ENCODE measurements around the gene AKR1D1.
"Not testable (repeated sequence)": the region's sequence is repeated elsewhere in the genome, so short reads cannot be mapped to it uniquely, and the experiment has no call there.

AKR1D1 gene

DNA sequence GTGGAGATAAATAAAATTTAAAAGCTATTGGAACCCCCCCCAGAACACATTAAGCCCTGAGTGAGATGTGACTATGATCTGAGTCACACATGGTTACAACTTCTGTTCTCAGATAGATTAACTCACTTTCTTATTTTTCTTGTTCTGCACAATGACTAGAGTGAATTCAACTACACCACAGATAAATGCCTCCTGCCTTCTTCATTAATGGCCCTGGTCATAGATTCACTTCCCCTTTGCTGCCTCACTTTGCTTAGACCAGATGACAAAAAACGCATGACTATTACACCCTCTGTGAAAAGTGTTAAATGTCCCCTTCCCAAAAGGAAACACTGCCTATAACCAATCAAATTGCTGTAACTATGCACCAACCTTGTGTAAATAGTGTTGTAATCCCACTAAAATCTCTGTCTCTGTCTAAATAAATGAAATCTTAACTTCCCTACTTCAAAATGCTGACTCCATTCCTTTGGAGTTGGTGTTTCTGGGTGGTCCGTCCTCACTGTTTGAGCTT lies 49.4 kb downstream of the AKR1D1 start:
- no peak for DNase-seq

DNA sequence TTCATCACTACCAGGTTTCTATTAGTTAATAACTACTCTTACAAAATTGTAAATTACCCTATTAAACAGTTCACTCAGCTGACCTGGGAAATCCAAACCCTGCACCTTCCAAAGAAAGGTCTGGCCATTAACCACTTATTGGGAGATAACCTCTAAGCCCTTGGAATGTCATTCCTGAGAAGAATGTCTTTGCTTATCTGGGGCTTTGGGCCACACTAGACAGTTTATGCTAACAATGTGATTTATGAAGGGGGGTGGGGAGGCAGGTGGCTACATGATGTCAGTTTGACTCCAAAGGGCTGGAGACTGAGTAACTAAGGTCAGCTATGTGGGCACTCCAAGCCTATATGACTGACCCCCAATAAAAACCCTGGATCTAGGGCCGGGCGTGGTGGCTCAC lies 50.7 kb downstream of the AKR1D1 start:
- no peak for DNase-seq

DNA sequence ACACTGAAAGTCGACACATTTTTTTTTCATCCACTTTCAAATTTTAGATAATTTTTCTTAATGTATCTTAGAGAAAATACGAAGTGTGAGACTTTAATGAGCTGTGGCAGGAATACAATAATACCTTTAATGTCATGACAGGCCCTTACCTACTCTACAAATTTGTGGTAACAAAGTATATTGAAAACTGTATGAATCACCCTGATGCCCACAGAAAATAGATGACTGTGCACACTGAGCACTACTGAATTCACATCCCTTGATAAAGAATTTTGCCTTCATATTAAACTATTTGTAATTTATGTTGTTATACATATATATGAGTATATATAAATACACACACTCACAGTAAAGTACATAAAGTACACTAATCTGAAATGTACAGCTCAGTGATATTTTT lies 51.7 kb downstream of the AKR1D1 start:
- DNase-seq: no peak

DNA sequence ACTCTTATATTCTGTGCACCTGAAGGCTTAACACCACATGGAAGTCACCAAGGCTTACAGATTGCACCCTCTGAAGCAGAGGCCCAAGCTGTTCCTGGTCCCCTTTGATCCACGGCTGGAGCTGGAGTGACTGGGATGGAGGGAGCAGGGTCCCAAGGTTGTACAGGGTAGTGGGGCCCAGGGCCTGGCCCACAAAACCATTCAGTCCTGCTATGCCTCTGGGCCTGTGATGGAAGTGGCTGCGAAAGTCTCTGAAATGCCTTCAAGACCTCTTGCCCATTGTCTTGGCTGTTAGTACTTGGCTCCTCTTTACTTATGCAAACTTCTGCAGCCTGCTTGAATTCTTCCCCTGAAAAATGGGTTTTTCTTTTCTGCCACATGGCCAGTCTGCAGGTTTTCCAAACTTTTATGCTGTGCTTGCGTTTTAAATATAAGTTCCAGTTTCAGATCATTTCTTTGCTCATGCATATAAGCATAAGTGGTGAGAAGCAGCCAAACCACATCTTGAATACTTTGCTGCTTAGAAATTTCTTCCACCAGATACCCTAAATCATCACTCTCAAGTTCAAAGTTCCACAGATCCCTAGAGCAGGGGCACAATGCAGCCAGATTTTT lies 53.4 kb downstream of the AKR1D1 start:
- no peak for DNase-seq

DNA sequence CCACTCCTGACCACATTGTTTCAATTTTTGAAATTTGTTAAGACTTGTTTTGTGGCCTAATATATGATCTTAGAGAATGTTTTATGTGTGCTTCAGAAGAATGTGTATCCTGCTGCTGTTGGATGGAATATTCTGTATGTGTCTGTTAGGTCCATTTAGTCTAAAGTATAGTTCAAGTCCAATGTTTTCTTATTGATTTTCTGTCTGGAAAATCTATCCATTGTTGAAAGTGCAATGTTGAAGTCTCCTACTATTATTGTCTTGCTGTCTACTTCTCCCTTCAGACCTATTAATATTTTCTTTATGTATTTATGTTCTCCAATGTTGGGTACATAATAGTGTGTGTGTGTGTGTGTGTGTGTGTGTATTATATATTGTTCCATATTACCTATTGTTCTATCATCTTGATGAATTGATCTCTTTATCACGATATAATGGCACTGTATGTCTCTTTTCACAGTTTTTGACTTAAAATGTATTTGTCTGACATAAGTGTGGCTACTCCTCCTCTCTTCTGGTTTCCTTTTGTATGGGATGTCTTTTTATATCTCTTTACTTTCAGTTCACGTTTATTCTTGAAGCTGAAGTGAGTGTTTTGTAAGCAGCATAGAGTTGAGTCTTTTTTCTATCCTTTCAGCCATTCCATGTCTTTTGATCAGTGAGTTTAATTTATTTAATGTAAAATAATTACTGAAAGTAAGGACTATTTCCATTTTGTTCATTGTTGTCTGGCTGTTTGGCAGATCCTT lies 61.3 kb downstream of the AKR1D1 start:
- DNase-seq: no peak

DNA sequence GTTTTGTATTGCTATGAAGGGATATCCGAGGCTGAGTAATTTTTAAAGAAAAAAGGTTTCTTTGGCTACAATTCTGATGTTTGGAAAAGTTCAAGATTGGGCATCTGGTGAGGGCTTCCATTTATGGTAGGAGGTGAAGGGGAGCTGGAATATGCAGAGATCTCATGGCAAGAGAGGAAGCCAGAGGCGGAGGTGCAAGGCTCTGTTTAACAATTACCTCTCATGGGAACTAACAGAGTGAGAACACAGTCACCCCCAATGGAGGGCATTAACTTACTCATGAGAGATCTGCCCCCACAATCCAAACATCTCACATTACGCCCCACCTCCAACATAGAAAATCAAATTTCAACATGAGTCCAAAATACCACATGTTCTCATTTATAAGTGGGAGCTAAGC lies 62.0 kb downstream of the AKR1D1 start:
- no peak for DNase-seq

DNA sequence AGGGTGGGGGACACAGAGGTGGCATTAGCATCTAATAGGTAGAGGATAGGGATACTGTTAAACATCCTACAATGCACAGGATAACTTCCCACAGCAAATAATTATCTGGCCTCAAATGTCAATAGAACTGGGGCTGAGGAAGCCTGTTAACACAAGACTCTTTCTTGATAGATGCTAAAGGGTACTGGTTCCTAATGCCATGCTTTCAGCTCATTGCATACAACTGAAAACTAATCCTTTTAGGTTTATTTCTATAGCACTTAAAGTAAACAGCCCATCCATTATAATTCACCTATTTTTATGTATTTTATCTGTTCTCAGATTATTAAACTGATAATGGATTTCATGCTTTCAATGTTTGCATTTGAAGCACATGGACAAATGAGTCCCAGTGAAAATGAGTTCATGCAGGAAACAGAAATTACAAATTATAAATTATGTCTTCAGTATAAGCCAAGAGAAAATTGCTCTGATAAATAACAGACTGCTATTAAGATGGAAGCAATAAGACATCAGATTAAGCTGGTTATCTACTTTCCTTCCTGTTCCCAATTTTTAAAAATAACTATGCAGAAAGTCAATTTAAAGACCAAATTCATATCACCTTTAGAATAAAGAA lies 66.4 kb downstream of the AKR1D1 start:
- DNase-seq: no peak

DNA sequence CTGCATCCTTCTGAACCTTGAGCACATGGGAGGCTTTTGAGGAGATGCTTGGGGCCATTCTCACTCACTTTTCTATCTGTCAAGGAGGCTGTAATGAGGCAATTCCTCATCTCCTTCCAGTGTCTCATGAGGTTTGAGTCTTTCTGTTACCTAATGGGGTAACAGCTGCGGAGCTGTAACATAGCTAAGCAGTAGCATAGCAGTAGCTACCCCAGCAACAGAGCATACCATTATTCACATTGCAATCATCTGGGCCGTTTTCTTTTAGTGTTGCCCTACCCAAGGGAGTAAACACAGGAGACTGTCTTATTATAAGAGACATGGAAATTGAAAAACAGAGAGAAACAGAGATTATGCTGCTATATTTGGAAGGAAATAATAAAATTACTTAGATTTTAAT lies 68.7 kb downstream of the AKR1D1 start:
- DNase-seq: no peak

DNA sequence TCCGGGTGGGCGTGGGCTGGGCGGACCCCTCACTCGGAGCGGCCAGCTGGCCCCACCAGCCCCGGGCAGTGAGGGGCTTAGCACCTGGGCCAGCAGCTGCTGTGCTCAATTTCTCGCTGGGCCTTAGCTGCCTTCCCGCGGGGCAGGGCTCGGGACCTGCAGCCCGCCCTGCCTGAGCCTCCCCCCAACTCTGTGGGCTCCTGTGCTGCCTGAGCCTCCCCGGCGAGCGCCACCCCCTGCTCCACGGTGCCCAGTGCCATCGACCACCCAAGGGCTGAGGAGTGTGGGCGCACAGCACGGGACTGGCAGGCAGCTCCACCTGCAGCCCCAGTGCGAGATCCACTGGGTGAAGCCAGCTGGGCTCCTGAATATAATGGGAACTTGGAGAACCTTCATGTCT lies 70.0 kb downstream of the AKR1D1 start:
- DNase-seq: not testable (repeated sequence)

DNA sequence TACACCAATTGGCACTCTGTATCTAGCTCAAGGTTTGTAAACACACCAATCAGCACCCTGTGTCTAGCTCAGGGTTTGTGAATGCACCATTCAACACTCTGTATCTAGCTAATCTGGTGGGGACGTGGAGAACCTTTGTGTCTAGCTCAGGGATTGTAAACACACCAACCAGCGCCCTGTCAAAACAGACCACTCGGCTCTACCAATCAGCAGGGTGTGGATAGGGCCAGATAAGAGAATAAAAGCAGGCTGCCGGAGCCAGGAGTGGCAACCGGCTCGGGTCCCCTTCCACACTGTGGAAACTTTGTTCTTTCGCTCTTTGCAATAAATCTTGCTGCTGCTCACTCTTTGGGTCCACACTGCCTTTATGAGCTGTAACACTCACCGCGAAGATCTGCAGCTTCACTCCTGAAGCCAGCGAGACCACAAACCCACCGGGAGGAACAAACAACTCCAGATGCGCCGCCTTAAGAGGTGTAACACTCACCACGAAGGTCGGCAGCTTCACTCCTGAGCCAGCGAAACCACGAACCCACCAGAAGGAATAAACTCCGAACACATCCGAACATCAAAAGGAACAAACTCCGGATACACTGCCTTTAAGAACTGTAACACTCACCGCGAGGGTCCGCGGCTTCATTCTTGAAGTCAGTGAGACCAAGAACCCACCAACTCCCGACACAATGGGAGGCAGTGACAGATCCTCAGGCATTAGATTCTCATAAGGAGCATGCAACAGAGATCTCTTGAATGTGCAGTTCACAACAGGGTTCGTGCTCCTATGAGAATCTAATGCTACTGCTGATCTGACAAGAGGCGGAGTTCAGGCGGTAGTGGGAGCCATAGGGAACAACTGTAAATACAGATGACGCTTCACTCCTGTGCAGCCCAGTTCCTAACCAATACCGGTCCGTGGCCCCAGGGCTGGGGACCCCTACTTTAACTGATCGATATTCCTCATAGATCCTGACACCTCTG lies 70.8 kb downstream of the AKR1D1 start:
- not testable (repeated sequence) for DNase-seq

DNA sequence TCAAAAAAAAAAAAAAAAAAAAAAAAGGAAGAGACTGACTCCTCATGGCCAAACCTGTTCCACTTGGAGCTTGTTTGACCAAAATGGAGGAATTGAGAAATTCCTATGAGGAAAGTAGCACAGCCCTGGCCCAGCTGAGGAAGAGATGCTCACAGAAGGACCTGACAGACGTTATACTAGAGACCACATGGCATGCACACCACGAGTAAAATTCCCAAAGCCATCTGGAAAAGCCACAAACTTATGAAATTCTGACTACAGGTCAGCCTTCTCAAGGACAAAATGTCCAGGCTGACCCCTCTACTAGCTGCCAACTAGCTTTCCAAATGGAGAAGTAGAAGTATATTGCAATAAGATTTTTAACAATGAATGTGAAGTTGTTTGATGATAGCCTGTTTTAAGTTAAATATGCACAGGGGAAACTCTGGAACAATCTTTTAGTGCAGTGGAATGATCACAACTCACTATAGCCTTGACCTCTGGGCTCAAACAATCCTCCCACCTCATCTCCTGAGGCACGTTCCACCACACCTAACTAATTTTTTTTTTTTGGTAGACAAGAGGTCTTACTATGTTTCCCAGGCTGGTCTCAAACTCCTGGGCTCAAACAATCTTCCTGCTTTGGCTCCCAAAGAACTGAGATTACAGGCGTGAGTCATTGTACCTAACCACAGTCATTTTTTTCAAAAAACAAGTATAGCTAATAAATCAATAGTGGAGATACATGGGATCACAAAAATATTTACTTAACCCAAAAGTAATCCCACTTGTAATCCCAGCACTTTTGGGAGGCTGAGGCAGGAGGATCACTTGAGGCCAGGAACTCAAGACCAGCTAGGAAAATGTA lies 75.7 kb downstream of the AKR1D1 start:
- no peak for DNase-seq

DNA sequence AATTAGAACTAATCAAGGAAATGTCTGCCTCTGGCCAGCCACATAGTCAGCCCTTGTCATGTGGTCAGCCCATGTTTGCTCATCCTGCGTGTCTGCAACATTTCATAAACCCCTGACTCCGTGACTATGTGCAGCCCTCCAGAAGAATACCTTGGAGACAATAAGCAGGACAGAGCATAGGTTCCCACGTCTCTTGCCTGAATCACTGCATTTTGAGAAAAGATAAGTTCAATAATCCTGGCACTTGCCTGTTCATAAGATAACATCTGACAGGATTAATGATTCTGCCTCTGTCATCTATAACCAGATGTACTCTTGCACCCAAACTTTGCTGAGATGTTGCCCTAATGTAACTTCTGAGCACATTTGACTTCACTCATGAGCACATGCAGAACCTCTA lies 78.4 kb downstream of the AKR1D1 start:
- DNase-seq: no peak

DNA sequence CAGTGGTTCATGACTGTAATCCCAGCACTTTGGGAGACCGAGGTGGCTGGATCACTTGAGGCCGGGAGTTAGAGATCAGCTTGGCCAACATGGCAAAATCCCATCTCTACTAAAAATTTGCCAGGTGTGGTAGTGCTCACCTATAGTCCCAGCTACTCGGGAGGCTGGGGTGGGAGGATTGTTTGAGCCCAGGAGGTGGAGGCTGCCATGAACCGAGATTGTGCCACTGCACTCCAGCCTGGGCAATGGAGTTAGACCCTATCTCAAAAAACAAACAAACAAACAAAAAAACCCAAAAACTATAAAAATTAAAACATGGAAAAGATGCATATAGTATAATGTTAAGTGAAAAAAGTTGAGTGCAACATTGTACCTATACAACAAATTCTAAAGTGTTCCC lies 81.4 kb downstream of the AKR1D1 start:
- no peak for DNase-seq

DNA sequence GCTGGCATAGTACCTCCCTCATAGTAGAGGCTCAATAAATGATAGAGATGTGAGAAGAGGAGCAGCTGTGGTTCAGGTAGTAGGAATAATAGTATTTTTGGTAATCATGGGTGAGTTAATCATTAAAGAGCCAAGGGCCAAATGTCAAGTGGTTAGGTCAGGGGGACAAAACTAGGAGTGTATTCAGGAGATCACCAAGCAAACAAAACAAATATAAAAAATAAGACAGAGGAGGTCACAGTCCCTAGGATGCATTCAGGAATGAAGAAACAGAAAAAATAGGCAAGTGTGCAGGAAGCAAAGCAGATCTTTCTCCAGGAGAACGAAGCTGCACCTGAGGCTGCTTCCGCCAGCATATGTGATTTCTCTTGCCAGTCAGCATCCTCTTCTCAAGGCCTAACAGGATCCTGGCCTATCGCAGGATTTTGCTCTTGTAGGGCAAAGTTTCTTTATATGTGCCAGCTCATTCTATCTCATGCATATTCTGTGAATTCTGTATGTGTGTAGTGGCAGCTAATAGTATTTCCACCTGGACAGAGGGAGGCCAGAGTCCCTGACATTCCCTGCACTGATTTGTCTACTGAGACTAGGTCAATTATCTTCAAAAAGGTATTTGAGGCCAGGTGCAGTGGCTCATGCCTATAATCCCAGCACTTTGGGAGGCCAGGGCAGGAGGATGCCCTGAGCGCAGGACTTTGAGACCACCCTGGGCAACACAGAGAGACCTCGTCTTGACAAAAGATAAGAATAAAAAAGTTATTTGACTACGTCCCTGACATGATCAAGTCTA lies 82.7 kb downstream of the AKR1D1 start:
- no peak for DNase-seq

DNA sequence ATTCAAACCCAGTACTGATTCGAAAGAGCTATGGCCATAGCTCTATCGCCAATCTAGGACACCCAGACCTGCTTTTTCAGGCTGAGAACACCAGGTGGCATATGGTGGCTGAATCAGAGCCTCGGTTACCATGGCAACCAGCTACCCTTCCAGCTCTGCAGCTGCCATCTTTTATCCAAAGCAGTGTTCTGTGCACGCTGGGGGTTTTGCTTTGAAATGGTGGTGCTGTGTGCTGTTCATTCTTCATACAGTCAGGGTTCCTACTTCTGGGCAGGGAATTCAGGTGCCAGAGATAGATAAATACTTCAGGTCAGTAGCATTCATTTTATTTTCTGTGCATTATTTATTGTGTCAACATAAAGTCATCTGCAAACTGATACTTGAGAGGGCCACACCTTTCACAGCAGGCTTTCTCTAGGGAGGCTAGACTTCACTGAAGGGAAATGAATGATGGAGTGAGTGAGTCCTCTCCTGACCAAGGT lies 85.4 kb downstream of the AKR1D1 start:
- DNase-seq: peak; percentile 57

DNA sequence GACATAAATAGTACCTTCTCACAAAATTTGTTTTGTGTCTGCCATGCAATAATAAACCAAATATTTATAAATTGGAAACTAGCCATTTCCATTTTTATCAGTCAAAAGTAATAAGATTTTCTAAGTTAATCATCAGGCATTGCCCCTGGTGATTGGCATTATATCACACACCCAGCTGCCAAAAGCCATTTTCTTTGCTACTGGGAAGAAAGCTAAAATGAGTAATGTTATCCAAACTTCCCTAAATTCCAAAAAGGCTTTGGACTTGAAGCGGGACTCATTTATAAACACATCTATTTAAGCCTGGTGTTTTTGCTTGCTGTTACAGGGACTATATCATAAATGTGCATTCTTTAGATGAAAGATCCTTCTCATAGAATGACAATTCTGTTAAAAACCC lies 86.0 kb downstream of the AKR1D1 start:
- no peak for DNase-seq

DNA sequence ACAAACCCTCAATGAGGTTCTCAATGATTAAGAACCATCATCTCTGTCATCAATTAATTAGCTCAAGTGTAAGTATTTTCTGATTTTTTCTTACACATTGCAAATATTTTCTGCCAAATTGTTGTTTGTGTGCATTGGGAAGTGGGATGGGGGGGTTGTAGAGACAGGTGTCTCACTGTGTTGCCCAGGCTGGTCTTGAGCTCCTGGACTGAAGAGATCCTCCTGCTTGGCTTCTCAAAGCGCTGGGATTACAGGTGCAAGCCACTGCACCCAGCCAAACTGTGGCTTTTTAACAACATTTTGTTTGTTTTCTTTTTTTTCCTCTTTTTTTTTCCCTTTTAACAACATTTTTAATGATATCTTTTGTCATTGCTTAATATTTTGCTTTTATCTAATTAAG lies 87.5 kb downstream of the AKR1D1 start:
- DNase-seq: no peak

DNA sequence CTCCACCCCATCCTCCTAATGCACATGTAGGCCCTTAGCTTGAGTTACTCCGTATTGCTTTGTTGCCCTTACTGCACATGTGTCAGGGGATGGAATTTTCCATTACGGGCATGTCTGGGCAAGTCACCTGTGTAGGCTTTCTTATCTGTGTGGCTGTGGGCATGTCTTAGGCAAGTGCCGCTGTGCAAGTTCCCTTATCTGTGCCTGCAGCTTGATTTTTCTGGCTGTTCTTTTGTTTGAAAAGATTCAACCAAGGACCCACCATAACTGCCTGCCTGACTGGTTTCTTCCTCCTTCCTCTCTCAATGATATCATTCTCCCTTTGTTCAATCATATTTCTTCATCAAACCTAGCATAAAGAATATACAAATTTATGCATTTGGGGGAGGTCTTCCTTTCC lies 88.5 kb downstream of the AKR1D1 start:
- no peak for DNase-seq

DNA sequence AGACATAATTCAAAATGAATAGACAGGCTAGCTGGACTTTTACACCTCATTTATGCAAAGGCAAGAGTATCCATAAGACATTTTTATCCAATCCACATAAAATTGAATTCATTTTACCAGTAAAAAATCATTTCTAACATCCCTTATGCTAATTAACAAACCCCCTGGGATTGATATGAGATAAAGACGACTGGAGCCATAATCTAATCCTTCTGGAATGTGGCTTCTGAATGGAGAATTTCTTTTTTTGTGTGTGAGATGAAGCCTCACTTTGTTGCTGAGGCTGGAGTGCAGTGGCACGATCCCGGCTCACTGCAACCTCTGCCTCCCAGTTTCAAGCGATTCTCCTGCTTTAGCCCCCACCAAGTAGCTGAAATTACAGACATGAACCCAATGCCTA lies 90.4 kb downstream of the AKR1D1 start:
- DNase-seq: no peak

DNA sequence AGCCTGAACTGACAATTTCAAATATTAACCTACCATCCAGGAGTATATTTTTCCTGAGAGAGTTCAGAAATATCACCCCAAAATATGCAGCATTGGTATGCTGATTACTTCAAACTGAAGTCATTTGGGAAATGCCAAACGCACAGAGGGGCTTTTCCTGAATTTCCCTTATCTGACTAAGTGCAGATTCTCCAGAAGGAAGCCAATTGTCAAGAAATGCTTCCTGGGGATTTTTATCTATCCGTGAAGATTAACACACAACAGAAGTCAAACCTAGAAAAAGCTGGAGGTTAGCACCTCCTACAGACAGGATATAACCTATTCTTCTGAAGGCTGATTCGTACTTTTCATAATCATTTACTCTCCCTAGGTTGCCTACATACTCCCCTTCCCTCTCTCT lies 91.0 kb downstream of the AKR1D1 start:
- no peak for DNase-seq

DNA sequence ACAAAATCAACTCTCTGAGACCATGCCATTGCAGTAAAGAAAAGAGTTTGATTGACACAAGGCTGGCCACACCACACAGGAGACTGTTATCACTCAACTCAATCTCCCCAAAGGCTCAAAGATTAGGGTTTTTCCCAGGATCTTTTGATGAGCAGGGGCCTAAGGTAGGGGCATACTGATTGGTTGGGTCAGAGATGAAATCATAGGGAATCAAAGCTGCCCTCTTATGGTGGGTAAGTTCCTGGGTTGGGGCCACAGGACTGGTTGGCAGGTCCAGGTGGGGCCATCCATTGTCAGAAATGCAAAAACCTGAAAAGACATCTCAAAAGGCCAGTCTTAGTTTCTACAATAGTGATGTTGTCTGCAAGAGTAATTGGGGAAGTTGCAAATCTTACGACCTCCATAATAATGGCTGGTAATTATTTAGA lies 91.6 kb downstream of the AKR1D1 start:
- DNase-seq: no peak

Data from GF-D8 (cell line).